Measurements from ENCODE around the gene CRIM1.

The CRIM1 gene

DNA sequence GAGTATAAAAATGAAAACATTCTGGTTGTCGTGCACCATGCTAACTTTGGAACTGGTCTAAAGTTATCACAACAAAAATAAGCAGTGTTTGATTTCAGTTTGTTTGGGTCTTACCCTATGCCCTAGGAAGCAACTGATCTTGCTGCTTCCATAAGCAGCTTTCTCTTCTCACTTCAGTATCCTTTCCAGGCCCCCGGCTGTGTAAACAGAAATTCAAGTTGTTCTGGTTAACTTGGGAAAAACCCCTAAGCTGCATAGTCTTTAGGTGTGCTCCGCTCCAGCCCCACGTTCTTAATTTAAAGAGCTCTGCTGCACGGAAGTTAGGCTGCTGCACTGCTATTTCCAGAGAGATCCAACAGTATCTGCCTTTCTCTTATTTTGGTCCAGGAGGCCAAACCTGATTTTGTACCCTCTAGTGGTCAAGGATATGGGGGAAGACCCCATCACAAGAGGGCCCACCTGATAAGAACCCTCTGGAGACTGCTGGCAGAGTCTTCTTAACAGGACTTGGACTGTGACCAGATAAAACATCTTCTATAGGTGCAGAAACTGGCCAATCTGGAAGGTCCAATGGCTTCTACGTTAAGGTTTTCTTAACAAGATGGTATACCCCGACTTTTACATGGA is 173.3 kb downstream of the CRIM1 start:
- no peak for DNase-seq

DNA sequence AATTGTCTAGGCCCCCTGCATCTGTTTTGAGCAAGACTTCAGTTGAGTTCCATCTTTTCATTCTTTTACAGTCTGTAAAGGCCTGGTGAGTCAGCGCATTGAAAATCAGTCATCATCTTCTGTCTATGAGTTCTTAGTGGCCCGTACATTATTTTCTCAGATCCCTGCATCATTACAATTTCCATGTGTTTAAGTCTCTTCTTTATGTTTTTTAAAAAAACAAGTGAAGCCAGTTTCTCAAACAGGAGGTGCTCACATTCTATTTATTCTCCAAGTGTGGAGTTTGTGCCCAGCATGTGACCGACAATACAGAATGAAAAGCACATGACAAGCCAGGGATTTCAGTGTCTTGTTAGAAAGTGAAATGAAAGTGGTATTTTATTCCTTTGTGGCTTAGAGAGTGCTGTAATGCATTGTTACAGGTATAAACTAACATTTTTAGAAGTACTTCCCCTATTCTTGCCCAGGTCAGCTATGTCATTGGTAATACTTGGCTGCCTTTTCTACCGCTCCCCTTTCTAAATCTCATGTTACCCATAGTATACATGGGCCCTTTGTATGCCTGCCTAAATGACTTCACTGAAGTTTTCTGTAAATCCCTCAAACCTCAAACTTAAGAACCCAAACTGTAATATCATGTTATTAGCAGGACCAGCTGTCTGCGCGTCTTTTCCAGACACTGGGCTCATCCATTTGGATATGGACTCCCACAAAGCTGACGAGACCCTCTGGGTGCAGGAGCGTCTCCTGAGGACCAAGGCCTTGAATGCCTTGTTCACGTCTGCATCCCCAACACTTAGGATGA is 174.8 kb downstream of the CRIM1 start:
- no peak for DNase-seq

DNA sequence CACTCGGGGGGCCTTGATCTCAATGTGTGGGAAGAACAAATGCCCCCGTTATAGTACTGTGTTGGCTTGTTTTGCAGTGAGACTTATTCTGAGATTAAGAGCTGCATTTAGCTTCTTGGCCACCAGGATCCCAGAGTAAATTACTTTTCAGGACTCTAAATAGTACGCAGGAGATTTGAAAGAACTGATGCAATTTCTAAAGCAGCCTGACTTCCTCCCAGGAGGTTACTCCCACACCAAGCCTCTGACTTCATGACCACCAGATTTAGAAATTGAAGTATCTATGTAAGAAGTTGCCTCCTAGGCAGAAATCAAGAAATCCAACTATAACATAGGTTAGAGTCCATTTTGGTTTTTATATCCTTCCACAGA is 175.4 kb downstream of the CRIM1 start:
- no peak for DNase-seq

GRCh38 chr2:36534275-36534799 is 178.8 kb downstream of the CRIM1 start:
- DNase-seq = no peak

DNA sequence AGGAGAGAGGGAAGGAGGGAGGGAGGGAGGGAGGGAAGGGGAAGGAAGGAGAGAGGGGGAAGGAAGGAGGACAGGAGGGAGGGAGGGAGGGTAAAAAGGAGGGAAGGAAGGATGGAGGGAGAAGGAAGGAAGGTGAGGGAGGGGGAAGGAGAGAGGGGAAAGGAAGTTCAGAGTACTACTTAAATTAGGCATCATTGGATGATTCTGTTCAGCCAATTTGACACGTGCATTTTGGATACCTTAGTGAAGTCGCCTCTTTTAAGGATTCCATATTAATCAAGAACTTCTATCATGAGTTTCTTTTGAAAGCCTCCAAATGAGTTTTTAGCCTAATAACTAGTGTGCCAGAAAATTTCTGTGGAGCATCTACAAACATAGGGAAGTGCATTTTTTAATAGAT is 179.5 kb downstream of the CRIM1 start:
- DNase-seq = no peak

- no peak for DNase-seq
Observed at GRCh38 chr2:36536776-36537175, 181.2 kb downstream of the CRIM1 start.

DNA sequence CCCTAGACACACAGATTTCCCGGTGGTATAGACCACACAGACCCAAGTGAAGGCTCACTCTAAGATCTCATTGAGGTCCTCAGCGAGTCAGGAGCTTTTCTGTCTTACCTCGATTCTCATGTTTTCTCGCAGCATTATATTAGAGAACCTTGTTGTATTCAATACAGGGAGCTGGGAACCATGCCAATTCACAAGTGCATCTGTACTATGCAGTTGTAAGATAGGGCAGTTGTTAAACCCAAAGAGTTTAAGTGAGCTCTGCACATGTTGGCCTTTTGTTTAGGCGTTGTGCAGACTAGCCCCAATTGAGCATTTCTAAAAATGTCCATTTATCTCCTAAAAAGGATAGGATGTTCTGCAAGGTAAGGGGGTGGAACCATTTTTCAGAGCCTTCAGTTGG is 182.8 kb downstream of the CRIM1 start:
- DNase-seq = no peak

DNA sequence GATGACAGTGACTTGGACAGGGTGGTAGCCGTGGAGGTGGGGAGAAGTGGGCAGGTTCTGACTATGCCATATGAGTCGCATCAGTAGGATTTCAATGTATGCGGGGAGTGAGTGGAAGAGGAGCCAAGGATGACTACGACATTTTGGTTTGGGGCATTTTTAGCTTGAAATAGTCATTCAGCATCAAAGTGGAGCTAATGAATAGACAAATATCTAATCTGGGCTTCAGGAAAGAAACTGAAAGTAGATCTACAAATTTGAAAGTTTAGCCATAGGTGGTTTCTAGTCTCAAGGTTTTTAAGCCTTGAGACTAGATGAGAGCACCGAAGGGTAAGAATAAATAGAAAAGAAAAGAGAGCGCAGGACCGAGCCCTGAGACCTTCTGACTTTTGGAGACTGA is 184.1 kb downstream of the CRIM1 start:
- DNase-seq = no peak

GRCh38 chr2:36540986-36541754 is 185.6 kb downstream of the CRIM1 start:
- no peak for DNase-seq

DNA sequence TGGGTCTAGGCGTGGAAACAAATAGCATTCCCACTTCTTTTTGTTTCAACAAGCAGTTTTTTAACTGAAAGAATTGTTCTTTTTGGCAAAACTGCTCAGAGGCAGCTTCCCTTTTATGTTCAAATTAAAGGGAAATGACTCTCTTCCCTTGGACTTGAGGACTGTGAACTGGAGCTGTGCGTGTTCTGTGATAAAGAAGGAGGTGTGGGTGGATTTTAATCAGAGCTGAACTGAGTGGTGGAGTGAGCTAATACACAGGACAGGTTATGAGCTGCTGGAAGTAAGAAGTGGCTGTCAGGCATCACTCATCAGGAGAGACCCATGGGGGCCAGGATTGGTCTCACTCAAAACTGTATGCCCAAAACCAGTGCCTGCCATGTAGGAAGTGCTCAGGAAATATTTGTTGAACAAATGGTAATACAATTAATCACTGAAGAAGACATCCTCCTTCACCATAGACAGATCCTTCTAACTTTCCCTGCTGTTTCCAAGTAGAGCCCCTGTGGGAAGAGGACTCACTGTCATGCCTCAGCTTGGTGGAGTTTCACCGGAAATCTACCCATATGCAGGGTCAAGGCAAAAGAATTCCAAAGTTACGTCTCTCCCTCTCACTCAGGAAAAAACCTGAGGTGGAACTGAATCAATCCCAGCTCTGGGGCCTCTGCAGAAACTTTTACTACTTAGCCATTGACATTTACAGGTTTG is 186.5 kb downstream of the CRIM1 start:
- no peak for DNase-seq

DNA sequence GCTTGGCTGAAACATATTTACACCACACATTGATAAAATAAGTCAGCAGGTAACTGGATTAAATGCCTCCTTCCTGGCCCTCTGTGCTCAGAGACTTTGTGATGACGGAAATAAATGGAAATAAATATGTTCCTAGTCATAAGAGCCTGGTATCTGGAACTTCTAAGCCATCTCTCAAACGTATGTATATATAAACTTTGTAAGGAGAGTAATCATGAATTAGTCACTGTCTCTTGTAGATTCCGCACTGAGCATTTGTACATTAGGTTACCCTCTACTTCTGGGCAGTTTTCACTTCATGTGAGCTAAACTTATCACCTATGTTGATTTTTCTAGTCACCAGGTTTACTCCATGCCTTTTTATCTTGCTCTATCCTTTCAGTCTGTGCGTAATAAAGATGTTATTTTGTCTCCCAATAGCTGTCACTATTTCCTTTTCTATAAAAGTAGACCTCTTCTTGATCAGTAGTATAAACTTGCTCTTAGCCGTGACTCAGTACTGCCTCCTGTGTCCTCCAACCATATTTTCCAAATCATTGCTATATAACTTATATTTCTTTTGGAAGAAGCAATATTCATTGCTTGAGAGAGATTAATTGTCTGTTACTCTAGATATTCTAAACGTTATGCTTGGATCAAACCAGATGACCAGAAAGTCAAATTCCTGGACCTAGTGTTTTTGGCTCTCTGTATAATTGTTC is 189.2 kb downstream of the CRIM1 start:
- DNase-seq = no peak

- DNase-seq = no peak
Observed at GRCh38 chr2:36545871-36546416, 190.4 kb downstream of the CRIM1 start.

GRCh38 chr2:36547906-36548305 is 192.3 kb downstream of the CRIM1 start:
- no peak for DNase-seq

DNA sequence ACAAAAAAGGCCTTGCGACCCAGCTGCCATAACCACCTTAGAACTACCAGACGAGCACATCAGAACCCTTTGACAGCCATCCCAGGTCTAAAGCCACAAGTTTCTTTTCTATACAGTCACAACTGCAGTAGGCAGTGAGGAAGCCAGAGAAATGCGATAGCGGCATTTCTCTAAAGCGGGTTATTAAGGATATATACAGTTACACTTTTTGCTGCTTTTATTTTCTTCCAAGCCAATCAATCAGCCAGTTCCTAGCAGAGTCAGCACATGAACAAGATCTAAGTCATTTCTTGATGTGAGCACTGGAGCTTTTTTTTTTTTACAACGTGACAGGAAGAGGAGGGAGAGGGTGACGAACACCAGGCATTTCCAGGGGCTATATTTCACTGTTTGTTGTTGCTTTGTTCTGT is 193.6 kb downstream of the CRIM1 start:
- DNase-seq = no peak

DNA sequence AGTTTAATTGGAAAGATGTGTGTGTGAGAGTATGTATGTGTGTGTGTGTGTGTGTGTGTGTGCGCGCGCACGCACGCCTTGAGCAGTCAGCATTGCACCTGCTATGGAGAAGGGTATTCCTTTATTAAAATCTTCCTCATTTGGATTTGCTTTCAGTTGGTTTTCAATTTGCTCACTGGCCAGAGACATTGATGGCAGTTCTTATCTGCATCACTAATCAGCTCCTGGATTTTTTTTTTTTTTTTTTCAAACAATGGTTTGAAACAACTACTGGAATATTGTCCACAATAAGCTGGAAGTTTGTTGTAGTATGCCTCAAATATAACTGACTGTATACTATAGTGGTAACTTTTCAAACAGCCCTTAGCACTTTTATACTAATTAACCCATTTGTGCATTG is 194.4 kb downstream of the CRIM1 start:
- DNase-seq = no peak

DNA sequence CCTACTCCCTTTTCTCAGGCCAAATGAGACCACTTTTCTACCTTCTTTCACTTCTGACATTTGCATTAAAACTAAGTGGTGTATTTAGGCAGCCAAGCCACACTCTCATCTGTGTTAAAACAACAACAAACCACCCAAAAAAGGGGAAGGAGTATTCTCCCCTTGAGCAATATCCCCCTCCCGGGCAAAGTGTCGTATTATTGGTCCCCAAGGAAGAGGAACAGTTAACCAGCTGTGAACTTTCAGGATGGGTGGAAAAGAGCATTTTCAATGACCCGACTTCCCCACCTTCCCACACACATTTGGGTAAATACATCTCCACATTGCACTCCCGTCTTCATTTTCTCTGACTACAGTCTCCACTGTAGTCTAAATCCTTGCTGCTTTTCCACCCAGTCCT is 198.1 kb downstream of the CRIM1 start:
- DNase-seq = no peak

DNA sequence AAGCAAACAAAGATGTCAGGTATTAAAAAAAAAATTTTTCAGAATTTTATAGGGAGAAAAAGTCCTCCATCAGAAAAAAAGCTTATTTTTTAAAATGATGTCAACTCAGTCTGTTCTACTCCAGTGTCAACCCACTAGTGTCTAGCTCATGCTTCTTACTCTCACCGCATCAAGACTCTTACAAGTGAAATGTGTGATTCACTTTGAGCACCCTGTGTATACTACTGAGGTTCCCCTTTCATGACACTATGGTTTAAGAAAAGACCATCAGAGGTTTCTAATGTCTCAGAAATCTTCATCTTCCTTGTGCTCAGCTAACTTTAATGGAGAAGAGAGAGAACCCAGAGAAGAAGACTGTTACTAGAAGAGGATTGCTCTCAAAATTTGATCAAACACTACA is 199.0 kb downstream of the CRIM1 start:
- no peak for DNase-seq

DNA sequence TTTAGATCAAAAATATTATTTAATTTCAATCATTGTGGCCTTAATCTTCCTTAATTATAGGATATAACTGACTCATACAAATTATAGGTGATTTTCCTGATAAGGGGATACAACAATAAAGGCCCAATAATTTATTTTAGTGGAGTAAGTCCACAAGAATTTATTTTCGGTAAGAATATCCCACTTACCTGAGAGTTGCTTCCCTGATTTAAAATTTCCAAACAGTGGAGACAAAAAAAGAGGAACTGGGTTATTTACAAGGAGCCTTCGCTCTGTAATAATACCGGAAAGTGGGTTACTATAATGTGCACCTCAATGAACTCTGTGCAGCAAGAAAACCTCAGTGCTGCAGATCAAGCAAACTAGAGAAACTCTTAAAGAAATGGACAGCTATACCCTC is 200.2 kb downstream of the CRIM1 start:
- no peak for DNase-seq

- no peak for DNase-seq
Observed at GRCh38 chr2:36556842-36557241, 201.3 kb downstream of the CRIM1 start.

DNA sequence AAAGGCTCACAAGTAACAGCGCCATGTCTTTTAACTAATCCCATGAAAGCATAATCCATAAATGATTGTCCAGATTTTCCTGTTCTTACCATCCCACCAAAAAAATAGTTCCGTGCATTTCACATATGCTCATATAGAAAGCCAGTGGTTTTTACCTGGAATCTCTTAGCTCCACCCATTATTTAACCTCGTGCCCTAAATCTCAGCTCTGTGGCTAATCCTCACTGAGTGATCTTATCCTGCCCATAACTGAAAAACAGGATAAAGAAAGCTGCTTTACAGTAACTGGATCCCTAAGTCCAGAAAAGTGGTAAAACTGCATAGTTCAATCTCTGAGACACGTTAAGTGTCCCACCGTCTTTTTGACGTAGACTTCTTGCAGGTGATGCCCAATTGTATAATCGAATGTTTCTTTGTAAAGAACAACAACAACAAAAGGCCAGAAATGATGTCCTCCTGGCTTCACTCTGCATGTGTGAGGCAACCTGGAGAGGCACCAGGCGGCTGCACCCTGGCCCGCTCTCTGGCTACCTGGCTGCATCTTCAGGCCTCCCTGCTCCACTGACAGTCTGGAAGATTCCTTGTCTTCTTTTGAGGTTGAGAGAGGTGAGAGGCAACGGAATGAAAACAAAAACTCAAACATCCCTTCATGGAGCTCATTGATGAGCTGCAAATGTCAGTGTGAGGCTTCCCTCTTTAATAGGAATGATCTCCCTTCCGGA is 203.8 kb downstream of the CRIM1 start:
- DNase-seq = no peak

- no peak for DNase-seq
Observed at GRCh38 chr2:36560726-36561125, 205.1 kb downstream of the CRIM1 start.
